GM12892 (cell line): ENCODE data around the gene PDLIM7.
A peak's percentile ranks its signal among the peaks of the same experiment; 100 is the strongest.

ENCODE experiments used
- POLR2A ChIP-seq: IDR thresholded peaks from 2 replicates; pipeline ENCODE4 v1.6.1; 2011; ENCODE audit warnings: low read depth, low read length, control low read depth
- TAF1 ChIP-seq: IDR thresholded peaks from 2 replicates; pipeline ENCODE4 v1.6.1; 2011; ENCODE audit warnings: low read depth, mild to moderate bottlenecking, control low read depth, low read length, borderline replicate concordance

DNA sequence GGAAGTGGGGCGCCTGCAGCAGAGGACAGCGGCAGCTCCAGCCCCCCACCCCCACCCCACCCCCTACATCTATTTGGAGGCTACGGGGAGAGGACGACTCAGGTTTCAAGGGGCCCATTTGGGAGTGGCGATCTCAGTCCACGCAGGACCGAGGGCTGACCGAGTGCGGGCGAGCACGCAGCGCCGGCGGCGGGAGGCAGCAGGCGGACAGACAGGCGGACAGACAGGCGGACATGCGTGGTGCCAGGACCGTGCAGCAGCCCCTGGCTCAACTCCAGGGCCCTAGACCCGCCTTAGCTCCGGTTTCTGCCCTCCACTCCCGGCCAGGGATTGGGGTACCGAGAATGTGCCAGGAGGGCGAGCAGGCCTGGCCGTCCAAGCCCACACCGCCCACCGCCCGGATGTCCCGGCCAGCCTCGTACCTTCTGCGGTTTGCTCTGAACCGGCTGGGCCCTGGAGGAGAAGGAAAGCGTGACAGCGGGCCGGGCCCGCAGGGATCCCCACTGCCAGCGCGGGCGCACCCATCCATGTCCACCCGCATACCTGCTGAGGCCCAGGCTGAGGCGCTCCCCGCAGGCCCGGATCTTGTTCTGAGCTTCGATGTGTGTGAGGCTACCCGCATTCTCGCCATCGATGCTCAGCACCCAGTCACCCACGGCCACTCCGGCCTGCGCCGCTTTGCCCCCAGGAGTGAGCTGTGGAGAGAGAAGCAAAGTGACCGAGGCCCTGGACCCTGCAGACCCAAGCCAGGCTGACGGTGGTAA lies 5.2 kb downstream of the PDLIM7 start:
- no peak for TF ChIP-seq TAF1
- 0 out of 2 replicates have a peak, but pooled peaks have one; percentile 3 for TF ChIP-seq POLR2A
